SHP77 treated with DMSO at 0.1 percent for 48 hours (cell line): ENCODE data around the gene TAP2.
"Not testable (repeated sequence)": the region's sequence is repeated elsewhere in the genome, so short reads cannot be mapped to it uniquely, and the experiment has no call there.

Experiments used
- DNase-seq: peaks from one replicate; lab custom pipeline; 2025; lab: John Stamatoyannopoulos, UW

The TAP2 gene

DNA sequence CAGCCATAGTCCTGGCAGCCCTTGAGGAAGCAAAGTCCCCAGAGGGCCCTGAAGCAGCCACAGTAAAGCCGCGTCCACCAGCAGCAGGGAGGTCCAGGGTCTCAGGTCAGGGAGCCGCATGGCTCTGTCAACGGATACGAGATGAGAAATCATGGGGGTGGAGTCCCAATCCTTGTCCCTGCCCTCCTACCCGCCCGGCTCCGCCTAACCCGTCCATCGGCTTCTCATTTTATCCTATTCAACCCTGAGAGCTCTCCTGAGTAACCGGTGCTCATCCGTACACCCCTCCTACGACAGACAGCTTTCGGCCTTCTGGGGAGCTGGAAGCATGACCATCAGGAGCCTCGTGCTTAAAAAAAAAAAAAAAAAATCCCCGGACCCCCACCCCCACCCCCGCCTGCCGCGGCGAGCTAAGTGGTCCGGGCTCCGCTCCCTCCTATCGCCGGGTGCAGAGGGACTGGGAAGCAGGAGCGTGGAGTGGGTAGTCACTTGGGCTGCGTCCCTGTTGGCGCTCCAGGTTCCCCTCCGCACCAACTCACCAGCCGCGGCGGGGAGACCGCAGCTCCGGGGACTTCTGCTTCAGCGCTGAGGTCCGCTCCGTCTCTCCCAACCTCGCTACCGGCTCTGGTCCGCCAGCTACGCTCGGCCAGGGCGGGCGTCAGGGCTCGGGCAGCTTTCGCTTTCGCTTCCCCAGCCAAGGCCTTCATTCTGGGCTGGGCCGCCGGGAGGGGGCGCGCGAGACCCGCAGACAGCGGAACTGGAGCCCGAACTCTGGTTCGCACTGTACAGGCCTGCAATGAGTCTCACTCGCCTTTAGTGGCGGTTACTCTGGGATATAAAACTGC lies at the start of gene TAP2:
TAP2 (minus strand) TSS at position 626 of the 845 bp plus-strand sequence; CDS start at position 120, 506 bp downstream.
- DNase-seq = peak; percentile 70

DNA sequence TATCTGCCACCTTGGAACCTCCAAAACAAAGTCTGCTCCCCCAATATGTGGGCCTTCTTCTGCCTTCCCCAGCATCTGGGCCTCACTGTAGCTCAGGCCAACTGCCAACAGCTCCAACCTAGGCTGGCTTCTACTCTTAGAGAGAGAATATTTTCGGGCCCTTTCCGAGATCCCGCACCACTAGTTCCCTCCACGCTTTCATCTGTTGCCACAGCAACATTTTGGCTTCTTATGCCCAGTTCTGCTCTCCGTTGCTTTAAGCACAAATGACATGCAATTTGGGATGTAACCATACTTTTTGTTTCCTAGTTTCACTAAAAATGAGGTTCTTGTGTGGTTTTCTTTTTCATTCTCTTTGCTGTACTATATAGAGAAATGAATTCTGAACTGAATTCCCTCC lies 49.1 kb upstream of the TAP2 start:
- no peak for DNase-seq

DNA sequence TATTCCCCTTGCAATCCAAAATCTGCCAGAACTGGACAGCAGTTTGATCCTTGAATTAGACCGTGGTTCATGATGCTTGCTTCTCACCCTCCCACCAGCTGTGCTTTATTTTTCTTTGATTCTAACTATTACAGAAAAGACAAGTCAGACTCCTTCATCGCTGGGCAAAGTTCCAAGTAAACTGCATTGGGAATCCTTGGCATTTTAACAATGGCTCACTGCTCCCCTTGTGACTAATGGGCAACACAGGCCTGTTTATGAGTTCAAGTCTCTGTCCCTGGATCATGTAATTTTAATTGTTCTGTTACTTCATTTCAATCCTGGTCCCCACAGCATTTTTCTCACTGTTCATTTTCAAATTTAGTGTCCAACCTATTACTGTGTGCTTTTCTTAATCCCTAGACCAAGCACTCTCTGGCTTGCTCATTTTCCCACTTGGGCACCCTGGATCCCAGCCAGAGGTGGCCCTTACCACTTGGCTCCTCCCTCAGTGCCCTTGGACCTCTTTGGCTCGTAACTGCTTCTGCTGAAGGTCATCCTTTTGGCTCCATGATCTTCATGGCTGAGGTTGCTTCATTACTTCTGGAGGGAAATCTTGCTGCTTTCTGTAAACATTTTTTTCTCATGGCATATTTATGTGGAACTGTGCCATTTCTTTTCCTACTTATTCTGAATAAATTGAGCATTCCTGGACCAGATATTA lies 48.3 kb upstream of the TAP2 start:
- DNase-seq = no peak

DNA sequence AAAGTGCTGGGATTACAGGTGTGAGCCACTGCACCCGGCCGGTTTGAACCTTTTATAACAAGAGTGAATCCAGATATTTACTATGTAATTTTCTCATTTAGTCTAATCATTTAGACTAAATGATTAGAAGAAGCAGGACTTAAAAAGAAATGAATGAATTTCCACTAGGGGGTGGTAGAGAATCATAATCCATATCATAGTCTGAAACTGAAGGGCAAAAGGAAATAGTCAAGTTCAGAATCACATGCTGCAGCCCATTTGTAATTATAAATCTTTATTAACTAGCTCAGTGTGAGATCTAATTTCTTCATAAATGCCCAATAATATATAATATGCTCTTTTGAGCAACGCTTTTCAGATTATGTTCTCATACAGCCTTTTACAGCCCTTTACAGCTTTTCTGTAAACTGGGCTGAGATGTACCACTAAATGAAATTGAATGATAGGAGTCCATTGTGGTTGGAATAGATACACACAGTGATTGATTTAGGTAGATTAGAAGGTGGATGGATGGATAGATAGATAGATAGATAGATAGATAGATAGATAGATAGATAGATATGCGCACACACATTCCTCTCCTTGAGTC lies 47.3 kb upstream of the TAP2 start:
- no peak for DNase-seq

GRCh38 chr6:32883789-32884188 lies 45.2 kb upstream of the TAP2 start:
- no peak for DNase-seq

DNA sequence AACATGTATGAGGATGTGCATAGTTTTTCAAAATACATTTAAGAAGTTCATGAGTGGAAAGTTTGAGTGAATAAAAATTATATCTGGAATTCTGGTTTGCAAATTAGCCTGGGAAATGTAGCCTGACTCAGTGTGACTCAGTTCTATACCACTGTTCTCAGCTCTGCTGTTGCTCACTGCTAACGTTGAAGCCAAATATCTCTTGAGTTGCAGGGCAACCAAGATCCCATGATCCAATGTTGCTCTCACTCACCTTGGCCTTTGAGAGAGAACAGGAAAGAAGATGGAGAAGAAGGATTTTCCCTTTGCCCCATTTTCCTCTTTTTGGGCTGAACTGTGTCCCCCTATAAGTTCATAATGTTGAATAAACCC lies 44.3 kb upstream of the TAP2 start:
- no peak for DNase-seq

DNA sequence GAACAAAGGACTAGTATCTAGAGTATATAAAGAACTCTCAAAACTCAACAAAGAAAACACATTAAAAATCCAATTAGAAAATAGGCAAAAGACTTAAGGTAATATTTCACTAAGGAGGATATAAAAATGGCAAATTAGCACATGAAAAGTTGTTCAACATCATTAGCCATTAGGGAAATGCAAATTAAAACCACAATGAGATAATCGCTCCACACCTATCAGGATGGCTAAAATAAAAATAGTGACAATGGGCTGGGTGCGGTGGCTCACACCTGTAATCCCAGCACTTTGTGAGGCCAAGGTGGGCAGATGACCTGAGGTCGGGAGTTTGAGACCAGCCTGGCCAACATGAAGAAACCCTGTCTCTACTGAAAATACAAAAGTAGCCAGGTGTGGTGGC lies 42.4 kb upstream of the TAP2 start:
- not testable (repeated sequence) for DNase-seq

DNA sequence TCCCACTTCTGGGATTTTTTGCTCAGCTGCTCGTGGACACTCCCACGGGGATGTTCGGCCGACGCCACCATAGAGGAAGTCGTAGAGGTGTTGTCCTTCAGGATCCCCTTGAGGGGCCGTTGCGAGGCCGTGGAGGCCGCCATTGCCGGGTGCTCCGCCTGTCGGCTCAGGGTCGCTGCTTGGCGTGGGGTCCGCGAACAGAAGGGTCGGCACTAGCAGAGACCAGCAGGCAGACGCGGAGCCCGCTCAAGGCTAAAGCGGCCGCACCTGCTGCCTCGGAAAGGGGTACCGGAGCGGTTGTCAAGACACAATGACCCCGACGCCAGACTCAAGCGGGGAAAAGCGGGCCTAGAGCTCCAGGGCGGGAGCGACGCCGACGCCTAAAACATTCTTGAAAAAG lies 41.2 kb upstream of the TAP2 start:
- no peak for DNase-seq

- DNase-seq = no peak
These were observed 38.1 kb upstream of the TAP2 start for GRCh38 chr6:32876603-32877002.

DNA sequence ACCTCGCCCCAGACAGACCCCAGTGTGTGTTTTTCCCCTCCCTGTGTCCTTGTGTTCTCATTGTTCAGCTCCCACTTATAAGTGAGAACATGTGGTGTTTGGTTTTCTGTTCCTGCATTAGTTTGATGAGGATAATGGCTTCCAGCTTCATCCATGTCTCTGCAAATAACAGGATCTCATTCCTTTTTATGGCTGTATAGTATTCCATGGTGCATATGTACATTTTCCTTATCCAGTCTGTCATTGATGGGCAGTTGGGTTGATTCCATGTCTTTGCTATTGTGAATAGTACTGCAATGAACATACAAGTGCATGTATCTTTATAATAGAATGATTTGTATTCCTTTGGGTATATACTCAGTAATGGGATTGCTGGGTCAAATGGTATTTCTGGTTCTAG lies 35.4 kb upstream of the TAP2 start:
- DNase-seq = not testable (repeated sequence)

DNA sequence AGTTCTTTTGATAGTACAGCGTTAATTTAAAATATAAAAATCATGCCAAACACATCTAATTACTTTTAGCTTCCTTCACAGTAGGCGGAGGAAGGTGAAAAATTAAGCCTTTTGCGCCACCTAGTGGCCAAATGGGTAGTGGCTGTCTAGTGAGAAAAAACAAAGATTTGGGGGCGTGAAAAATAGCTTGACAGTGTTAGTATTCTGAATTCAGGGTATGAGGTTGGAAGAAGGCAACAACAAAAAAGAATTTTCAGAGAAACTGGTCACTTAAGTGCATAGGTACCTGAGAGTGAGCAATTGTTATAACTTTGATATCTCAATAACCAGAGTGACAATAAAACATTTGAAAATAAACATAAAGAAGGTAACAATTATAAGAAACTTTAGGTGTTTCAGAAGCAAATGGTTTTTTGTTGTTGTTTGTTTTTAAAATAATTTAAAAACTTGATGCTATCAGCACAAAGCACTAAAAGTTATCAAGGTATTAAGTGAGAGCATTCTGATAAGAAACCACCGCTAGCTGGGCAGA lies 29.8 kb upstream of the TAP2 start:
- DNase-seq = no peak

- no peak for DNase-seq
These were observed 29.2 kb upstream of the TAP2 start for GRCh38 chr6:32867554-32868256.

- DNase-seq = no peak
These were observed 28.5 kb upstream of the TAP2 start for GRCh38 chr6:32867022-32867477.

DNA sequence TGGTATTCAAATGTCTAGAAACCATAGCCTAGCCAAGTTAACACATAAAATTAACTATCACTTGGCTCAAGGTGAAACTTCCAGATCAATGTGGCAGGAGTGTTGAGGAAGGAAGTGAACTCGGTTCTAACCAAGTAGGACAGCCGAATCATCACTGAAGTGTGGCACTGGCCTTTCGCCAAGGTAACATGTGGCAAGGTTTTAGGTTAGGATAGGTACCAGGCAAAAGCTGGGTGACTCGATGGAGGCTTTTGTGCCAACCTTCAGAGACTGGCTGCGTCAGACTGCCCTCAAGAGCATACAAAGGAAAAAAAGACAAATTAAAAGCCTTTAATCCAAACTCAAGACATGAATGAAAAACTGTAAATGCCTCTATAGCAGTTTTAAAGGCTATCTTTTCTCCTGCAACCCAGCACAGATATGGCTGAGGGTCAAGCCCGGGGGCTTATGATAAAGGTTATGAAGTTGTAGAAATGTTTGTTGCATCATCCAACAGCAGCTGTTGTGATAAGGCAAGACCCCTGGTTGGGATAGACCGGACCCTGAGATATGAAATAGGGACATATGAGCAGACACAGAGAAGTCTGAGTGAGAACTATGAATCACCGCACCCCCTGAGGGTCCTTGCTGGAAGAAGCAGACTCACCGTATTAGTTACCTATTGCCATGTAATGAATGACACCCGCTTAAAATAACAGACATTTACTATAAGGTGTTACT lies 27.3 kb upstream of the TAP2 start:
- no peak for DNase-seq

DNA sequence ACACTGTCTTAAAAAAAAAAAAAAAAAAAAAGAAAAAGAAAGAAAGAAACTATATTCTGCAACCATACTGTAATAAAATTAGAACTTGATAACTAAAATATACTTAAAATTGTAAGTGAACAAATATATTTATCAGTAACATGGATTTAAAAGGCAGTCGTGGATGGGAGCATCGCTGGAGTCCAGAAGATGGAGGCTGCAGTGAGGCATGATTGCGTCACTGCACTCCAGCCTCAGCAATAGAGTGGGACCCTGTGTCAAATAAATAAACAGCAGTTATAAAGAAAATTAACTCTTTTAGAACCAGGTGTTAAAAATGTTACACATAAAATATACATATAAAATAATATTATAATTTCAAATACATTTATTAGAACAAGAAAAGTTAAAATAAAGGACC lies 24.2 kb upstream of the TAP2 start:
- DNase-seq = no peak

- DNase-seq = no peak
These were observed 22.1 kb upstream of the TAP2 start for GRCh38 chr6:32860674-32861073.

GRCh38 chr6:32858194-32858593 lies 19.7 kb upstream of the TAP2 start:
- no peak for DNase-seq

DNA sequence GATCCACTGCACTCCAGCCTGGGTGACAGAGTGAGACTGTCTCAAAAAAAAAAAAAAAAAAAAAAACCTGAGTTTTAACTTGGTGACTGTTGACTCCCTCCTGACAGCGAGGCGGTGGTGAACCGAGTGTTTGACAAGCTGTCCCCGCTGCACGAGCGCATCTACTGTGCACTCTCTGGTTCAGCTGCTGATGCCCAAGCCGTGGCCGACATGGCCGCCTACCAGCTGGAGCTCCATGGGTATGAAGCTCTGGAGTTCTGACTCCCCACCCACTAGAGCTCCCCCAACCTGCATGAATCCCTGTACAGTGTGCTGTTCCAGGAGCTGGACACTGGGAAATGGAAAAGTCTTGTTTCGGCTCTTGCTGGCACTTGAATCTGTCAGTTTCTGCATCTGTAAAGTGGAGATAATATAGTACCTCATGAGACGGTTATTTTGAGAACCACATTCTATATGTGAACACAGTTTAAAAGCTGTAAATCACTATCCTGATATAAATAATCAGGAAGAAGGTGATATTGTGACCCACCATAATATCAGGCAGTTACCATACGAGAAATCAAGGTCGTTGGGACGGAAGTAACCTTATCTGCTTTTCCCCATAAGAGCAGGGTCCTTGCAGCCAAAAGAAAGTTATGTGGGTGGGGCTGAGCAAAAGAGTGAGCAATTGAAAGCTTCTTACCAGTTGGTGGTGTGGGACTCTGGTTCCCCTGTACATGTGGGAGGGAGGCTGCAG lies 18.8 kb upstream of the TAP2 start:
- DNase-seq = no peak

- DNase-seq = no peak
These were observed 17.1 kb upstream of the TAP2 start for GRCh38 chr6:32855467-32856174.
